Mesenchymal stem cell (in vitro differentiated cells and primary cell): ENCODE data around the gene ANO3.

ENCODE experiments used
- DNase-seq: peaks from one replicate; pipeline ENCODE4 v3.0.0-alpha.2; 2013
- H2AFZ ChIP-seq: one replicate; pipeline ENCODE4 v1.6.1; 2013; ENCODE audit warnings: low read depth, mild to moderate bottlenecking, control low read depth, inconsistent platforms, low read length, moderate library complexity
- H2AK5ac ChIP-seq: 2 replicates; pipeline ENCODE4 v1.6.1; 2013; ENCODE audit warnings: low read length, moderate library complexity, mild to moderate bottlenecking, inconsistent platforms; ENCODE audit not compliant: severe bottlenecking
- H2BK120ac ChIP-seq: one replicate; pipeline ENCODE4 v1.6.1; 2013; ENCODE audit warnings: low read depth, mild to moderate bottlenecking, inconsistent platforms, low read length, moderate library complexity
- H2BK12ac ChIP-seq, 2 experiments: one replicate each; pipeline ENCODE4 v1.6.1; 2013; ENCODE audit warnings: inconsistent platforms in 2 of 2, low read length in 2 of 2, mild to moderate bottlenecking in 2 of 2, moderate library complexity in 2 of 2, control low read depth in 1 of 2
- H2BK15ac ChIP-seq: one replicate; pipeline ENCODE4 v1.6.1; 2013; ENCODE audit warnings: mild to moderate bottlenecking, low read depth, inconsistent platforms; ENCODE audit not compliant: poor library complexity, severe bottlenecking
- H2BK5ac ChIP-seq: 2 replicates; pipeline ENCODE4 v1.6.1; 2013; ENCODE audit warnings: low read depth, mild to moderate bottlenecking, low read length, control low read depth, inconsistent platforms; ENCODE audit not compliant: poor library complexity, severe bottlenecking
- H3K14ac ChIP-seq, 2 experiments: one replicate each; pipeline ENCODE4 v1.6.1; 2013; ENCODE audit warnings: inconsistent platforms in 2 of 2, low read length in 2 of 2, control low read depth in 1 of 2, mild to moderate bottlenecking in 1 of 2, moderate library complexity in 1 of 2
- H3K18ac ChIP-seq, 2 experiments: one replicate each; pipeline ENCODE4 v1.6.1; 2013; ENCODE audit warnings: inconsistent platforms in 2 of 2, low read length in 2 of 2, control low read depth in 1 of 2, low read depth in 1 of 2, mild to moderate bottlenecking in 1 of 2
- H3K23ac ChIP-seq, 2 experiments: one replicate each; pipeline ENCODE4 v1.6.1; 2013; ENCODE audit warnings: inconsistent platforms in 2 of 2, low read length in 2 of 2, mild to moderate bottlenecking in 2 of 2, moderate library complexity in 2 of 2, control low read depth in 1 of 2
- H3K27ac ChIP-seq: 2 replicates; pipeline ENCODE4 v1.5.1; 2013; ENCODE audit warnings: mild to moderate bottlenecking, moderate library complexity, low read length, control low read depth, inconsistent platforms; ENCODE audit not compliant: poor library complexity, severe bottlenecking
- H3K27me3 ChIP-seq, 2 experiments: 2 replicates each; pipeline versions ENCODE4 v1.6.1 to v1.7.0; 2013; ENCODE audit warnings: low read length in 2 of 2, mild to moderate bottlenecking in 2 of 2, moderate library complexity in 2 of 2, control low read depth in 1 of 2, inconsistent platforms in 1 of 2; ENCODE audit not compliant: control insufficient read depth in 1 of 2, insufficient read depth in 1 of 2
- H3K36me3 ChIP-seq, 2 experiments: 2 replicates each; pipeline versions ENCODE4 v1.6.1 to v1.7.0; 2013; ENCODE audit warnings: low read length in 2 of 2, control low read depth in 1 of 2, inconsistent platforms in 1 of 2, low read depth in 1 of 2, mild to moderate bottlenecking in 1 of 2; ENCODE audit not compliant: insufficient read depth in 2 of 2, control insufficient read depth in 1 of 2
- H3K4ac ChIP-seq, 2 experiments: one replicate each; pipeline ENCODE4 v1.6.1; 2013; ENCODE audit warnings: inconsistent platforms in 2 of 2, low read length in 2 of 2, mild to moderate bottlenecking in 2 of 2, moderate library complexity in 2 of 2, control low read depth in 1 of 2, low read depth in 1 of 2
- H3K4me1 ChIP-seq: 2 replicates; pipeline ENCODE4 v1.6.1; 2013; ENCODE audit warnings: low read depth, low read length, control low read depth; ENCODE audit not compliant: control insufficient read depth, insufficient read depth
- H3K4me2 ChIP-seq: 2 replicates; pipeline ENCODE4 v1.6.1; 2013; ENCODE audit warnings: low read length, mild to moderate bottlenecking, inconsistent platforms; ENCODE audit not compliant: poor library complexity, severe bottlenecking
- H3K4me3 ChIP-seq, 2 experiments: 2 replicates each; pipeline versions ENCODE4 v1.5.1 to v1.7.0; 2013; ENCODE audit warnings: low read length in 2 of 2, mild to moderate bottlenecking in 2 of 2, control low read depth in 1 of 2, low read depth in 1 of 2; ENCODE audit not compliant: insufficient read depth in 1 of 2
- H3K79me1 ChIP-seq: replicated peaks from 2 replicates; pipeline ENCODE4 v1.6.1; 2013; ENCODE audit warnings: mild to moderate bottlenecking, control low read depth, low read length, inconsistent platforms; ENCODE audit not compliant: poor library complexity, severe bottlenecking
- H3K9ac ChIP-seq: 2 replicates; pipeline ENCODE4 v1.7.0; 2013; ENCODE audit warnings: mild to moderate bottlenecking, low read length, moderate library complexity
- H3K9me3 ChIP-seq: 2 replicates; pipeline ENCODE4 v1.7.0; 2013; ENCODE audit warnings: mild to moderate bottlenecking, low read length; ENCODE audit not compliant: control insufficient read depth
- H4K8ac ChIP-seq: one replicate; pipeline ENCODE4 v1.6.1; 2013; ENCODE audit warnings: inconsistent platforms, mild to moderate bottlenecking, low read length, moderate library complexity
- H4K91ac ChIP-seq: one replicate; pipeline ENCODE4 v1.6.1; 2013; ENCODE audit warnings: mild to moderate bottlenecking, low read length, inconsistent platforms
- WGBS: methylation state at CpG from one replicate; pipeline ENCODE4 v1.1.7; 2013; ENCODE audit warnings: mixed read lengths; 5-methylcytosine and 5-hydroxymethylcytosine counted together

ANO3 gene

DNA sequence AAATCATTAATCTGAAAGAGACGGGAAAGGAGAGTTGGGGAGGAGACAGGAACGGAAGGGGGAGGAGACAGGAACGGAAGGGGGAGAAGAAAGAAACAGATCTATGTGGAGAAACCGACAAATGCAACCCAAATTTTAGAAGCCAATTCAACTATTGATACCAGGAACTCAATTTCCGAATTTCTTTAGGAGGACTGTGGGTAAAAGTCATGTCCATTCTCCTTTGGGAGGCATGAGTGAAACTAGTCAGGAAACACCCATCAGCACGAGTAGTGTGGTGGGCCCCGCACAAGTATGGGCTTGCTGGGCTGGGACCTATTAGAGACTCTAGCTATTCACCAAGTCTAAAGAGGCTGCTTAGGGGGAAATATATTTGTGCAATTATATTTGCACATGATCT, 18.1 kb downstream of the ANO3 start:
- Histone ChIP-seq H3K9me3 (no peaks in the 10 kb centered on the region), H3K4me1 (no peaks in the 10 kb centered on the region), H3K9ac (no peak overlapping the region), H2BK12ac (no peak overlapping the region), H2AK5ac (no peak overlapping the region), H3K36me3 (no peaks in the 10 kb centered on the region), H3K18ac (no peak overlapping the region), H2BK120ac (no peak overlapping the region), H3K27ac (no peak overlapping the region), H2AFZ (no peak overlapping the region), H3K79me1 (no peaks in the 10 kb centered on the region), H2BK15ac (no peak overlapping the region), H4K91ac (no peak overlapping the region), H4K8ac (no peak overlapping the region), H3K27me3 (no peaks in the 10 kb centered on the region), H3K23ac (no peak overlapping the region), H3K4me3 (no peak overlapping the region), H2BK5ac (no peak overlapping the region), H3K14ac (no peak overlapping the region), H3K4ac (no peak overlapping the region), H3K4me2 (no peak overlapping the region)
- DNase-seq, result no peak
- 92% methylated on average over 3 of the region's 7 CpGs for WGBS

DNA sequence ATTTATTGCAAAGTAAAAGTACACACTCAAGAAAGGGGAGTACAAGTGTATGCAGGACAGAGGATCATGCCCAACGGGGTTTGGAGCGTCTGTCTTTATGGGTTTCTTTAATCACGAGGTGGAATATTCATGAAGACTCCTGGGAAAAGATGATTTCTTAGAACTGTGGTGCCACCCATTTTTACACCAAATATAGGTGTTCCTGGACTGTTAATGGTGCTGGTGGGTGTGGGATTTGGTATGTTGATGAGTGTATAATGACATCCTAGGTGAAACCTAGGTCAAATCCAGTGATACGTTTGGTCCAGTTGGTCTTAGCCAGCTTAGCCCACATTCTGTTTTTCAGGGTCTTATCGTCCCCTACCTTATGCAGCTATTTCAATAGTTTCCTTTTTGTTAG, 21.1 kb downstream of the ANO3 start:
- Histone ChIP-seq H3K4me1 (no peaks in the 10 kb centered on the region), H4K8ac (no peak overlapping the region), H2AK5ac (no peak overlapping the region), H3K27me3 (no peaks in the 10 kb centered on the region), H3K23ac (no peak overlapping the region), H3K27ac (no peak overlapping the region), H3K4ac (no peak overlapping the region), H3K4me3 (no peak overlapping the region), H2BK12ac (no peak overlapping the region), H3K9ac (no peak overlapping the region), H2BK15ac (no peak overlapping the region), H2BK120ac (no peak overlapping the region), H3K36me3 (no peaks in the 10 kb centered on the region), H2BK5ac (no peak overlapping the region), H2AFZ (no peak overlapping the region), H3K14ac (no peak overlapping the region), H4K91ac (no peak overlapping the region), H3K4me2 (no peak overlapping the region), H3K79me1 (no peaks in the 10 kb centered on the region), H3K9me3 (no peaks in the 10 kb centered on the region), H3K18ac (no peak overlapping the region)
- DNase-seq, result no peak
- 89% methylated on average over 3 of the region's 5 CpGs for WGBS

DNA sequence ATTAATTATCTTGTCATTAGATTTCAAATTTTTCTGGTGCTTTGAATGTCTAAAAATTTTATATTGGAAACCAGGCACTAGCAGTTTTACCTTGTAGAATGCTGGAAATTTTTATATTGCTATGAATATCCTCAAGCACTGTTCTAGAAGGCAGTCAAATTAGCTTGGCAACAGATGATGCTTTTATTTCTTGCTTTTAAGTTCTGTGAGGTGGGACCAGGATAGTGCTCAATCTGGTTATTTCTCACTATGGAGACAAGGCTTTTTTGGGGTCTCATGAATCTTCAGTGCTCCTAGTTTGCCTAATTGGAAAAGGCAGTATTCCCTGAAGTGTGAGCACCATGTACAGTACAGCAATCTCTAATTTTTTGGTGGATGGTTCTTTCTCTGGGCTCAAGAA, 27.1 kb downstream of the ANO3 start:
- H2BK5ac ChIP-seq, result no peak overlapping the region
- H3K4ac ChIP-seq, result no peak overlapping the region
- H3K4me3 ChIP-seq, result no peak overlapping the region
- peaks cover 5% of the 10 kb centered on the region for H3K9me3 ChIP-seq
- no peaks in the 10 kb centered on the region for H3K36me3 ChIP-seq
- no peak for DNase-seq
- no peak overlapping the region for H3K18ac ChIP-seq
- H2BK15ac ChIP-seq, result no peak overlapping the region
- no peak overlapping the region for H3K27ac ChIP-seq
- no peak overlapping the region for H3K4me2 ChIP-seq
- H4K8ac ChIP-seq, result no peak overlapping the region
- no peak overlapping the region for H3K14ac ChIP-seq
- no peak overlapping the region for H4K91ac ChIP-seq
- H3K9ac ChIP-seq, result no peak overlapping the region
- no peaks in the 10 kb centered on the region for H3K79me1 ChIP-seq
- no peak overlapping the region for H3K23ac ChIP-seq
- H2AFZ ChIP-seq, result no peak overlapping the region
- no peaks in the 10 kb centered on the region for H3K4me1 ChIP-seq
- no peaks in the 10 kb centered on the region for H3K27me3 ChIP-seq
- no peak overlapping the region for H2AK5ac ChIP-seq
- H2BK12ac ChIP-seq, result no peak overlapping the region
- H2BK120ac ChIP-seq, result no peak overlapping the region

DNA sequence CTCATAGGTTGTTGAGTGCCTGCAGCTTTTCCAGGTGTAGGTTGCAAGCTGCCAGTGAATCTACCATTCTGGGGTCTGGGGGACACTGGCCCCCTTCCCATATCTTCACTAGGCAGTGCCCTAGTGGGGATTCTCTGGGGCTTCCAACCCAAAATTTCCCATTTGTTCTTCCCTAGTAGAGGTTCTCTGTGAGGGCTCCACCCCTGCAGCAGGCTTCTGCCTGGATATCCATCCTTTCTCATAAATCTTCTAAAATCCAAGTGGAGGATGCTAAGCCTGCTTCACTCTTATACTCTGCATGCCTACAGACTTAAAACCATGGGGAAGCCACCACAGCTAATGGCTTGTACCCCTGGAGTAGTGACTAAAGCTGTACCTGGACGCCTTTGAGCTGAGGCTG, 33.4 kb downstream of the ANO3 start:
- Histone ChIP-seq H3K4me1 (no peaks in the 10 kb centered on the region), H2AK5ac (no peak overlapping the region)
- WGBS, result 64% methylated on average over 1 of the region's 1 CpG

More for the DNA sequence above, 33.4 kb downstream of the ANO3 start:
- Histone ChIP-seq H3K4me2 (no peak overlapping the region), H3K9ac (no peak overlapping the region), H3K36me3 (no peaks in the 10 kb centered on the region), H3K27me3 (no peaks in the 10 kb centered on the region), H3K9me3 (peaks cover 25% of the 10 kb centered on the region), H4K91ac (no peak overlapping the region), H2AFZ (no peak overlapping the region), H2BK5ac (no peak overlapping the region), H3K23ac (no peak overlapping the region), H3K79me1 (no peaks in the 10 kb centered on the region), H2BK120ac (no peak overlapping the region), H2BK15ac (no peak overlapping the region), H3K18ac (no peak overlapping the region), H3K4ac (no peak overlapping the region), H3K14ac (no peak overlapping the region), H2BK12ac (no peak overlapping the region), H3K27ac (no peak overlapping the region), H3K4me3 (no peak overlapping the region), H4K8ac (no peak overlapping the region)
- DNase-seq, result no peak
